Caco-2 (cell line): ENCODE results near the gene SP140L. TPM values are rescaled to one million over a fixed set of nuclear protein-coding genes. Genes with fewer than 3 reads are reported as not detected.
A peak's percentile ranks its signal among the peaks of the same experiment; 100 is the strongest.
"Not testable (repeated sequence)": the region's sequence is repeated elsewhere in the genome, so short reads cannot be mapped to it uniquely, and the experiment has no call there.

Source experiments
- BruUV-seq: library from RNA; stranded (reverse); fragments of 400-500 nt; replicated peaks from 2 replicates; lab custom pipeline; 2021; lab: Mats Ljungman, UMichigan
- CTCF ChIA-PET: fragments of 300-600 bp; sonication (Branson Sonifier 250); formaldehyde crosslinking; loops from one replicate; lab custom pipeline; 2022; ENCODE audit warnings: antibody characterized with exemption; lab: Charles Lee
- POLR2A ChIA-PET: fragments of 300-600 bp; sonication (Branson Sonifier 250); formaldehyde crosslinking; loops from one replicate; lab custom pipeline; 2022; ENCODE audit warnings: antibody characterized with exemption; lab: Charles Lee
- DNase-seq, 2 experiments: peaks; one replicate each; pipeline versions ENCODE4 v3.0.0 to v3.0.0-alpha.2; 2020 to 2022
- H3K27me3 ChIP-seq: replicated peaks from 2 replicates; pipeline ENCODE4 v1.6.0; 2011; ENCODE audit warnings: low read length; ENCODE audit not compliant: control insufficient read depth, insufficient read depth
- H3K36me3 ChIP-seq: 2 replicates; pipeline ENCODE4 v1.5.1; 2011; ENCODE audit warnings: low read length; ENCODE audit not compliant: control insufficient read depth, insufficient read depth
- H3K4me1 ChIP-seq: fragments of 250-450 bp; sonication (Bioruptor Pico); 2 replicates; pipeline ENCODE4 v1.5.1; 2020; ENCODE audit warnings: mild to moderate bottlenecking
- H3K4me3 ChIP-seq: 2 replicates; pipeline ENCODE4 v1.5.1; 2011; ENCODE audit warnings: low read depth, mild to moderate bottlenecking, control low read depth, low read length
- H3K9me3 ChIP-seq: fragments of 250-450 bp; sonication (Bioruptor Pico); 2 replicates; pipeline ENCODE4 v1.5.1; 2020; ENCODE audit warnings: mild to moderate bottlenecking, moderate library complexity
- H3K27ac Mint-ChIP-seq: one replicate; pipeline ENCODE4 v1.8.0; 2022; ENCODE audit warnings: mixed read lengths; ENCODE audit not compliant: unreplicated experiment
- H3K27me3 Mint-ChIP-seq: one replicate; pipeline ENCODE4 v1.8.0; 2022; ENCODE audit warnings: mixed read lengths; ENCODE audit not compliant: insufficient read depth, unreplicated experiment
- H3K36me3 Mint-ChIP-seq: one replicate; pipeline ENCODE4 v1.8.0; 2022; ENCODE audit warnings: mild to moderate bottlenecking, mixed read lengths; ENCODE audit not compliant: insufficient read depth, unreplicated experiment
- H3K4me1 Mint-ChIP-seq: one replicate; pipeline ENCODE4 v1.8.0; 2022; ENCODE audit warnings: low read depth, mixed read lengths; ENCODE audit not compliant: unreplicated experiment
- H3K4me3 Mint-ChIP-seq: one replicate; pipeline ENCODE4 v1.8.0; 2022; ENCODE audit warnings: mild to moderate bottlenecking, moderate library complexity, mixed read lengths; ENCODE audit not compliant: unreplicated experiment
- H3K9me3 Mint-ChIP-seq: one replicate; pipeline ENCODE4 v1.8.0; 2022; ENCODE audit warnings: mixed read lengths; ENCODE audit not compliant: unreplicated experiment
- CTCF ChIP-seq, 2 experiments: fragments of 200-600 bp in 1 of 2; IDR thresholded peaks; 1 replicate in 1 of 2; 2 replicates in 1 of 2; pipeline versions ENCODE4 v1.5.1 to v1.8.0; 2011 to 2022; ENCODE audit warnings: antibody characterized with exemption in 1 of 2, control low read depth in 1 of 2, inconsistent platforms in 1 of 2, low read depth in 1 of 2, low read length in 1 of 2, mild to moderate bottlenecking in 1 of 2, moderate library complexity in 1 of 2; ENCODE audit not compliant: insufficient read depth in 1 of 2, severe bottlenecking in 1 of 2, unreplicated experiment in 1 of 2
- intact Hi-C: fragments of 100-400 bp; cut with micrococcal nuclease; formaldehyde crosslinking; loops from one replicate; pipeline ENCODE4 v1.10.0; 2022; ENCODE audit not compliant: unreplicated experiment
- total RNA-seq: library from RNA; stranded (reverse); gene quantifications from 2 replicates; pipeline ENCODE4 v1.2.3, GENCODE V29; 2022

Gene SP140L
- total RNA-seq, 1 experiment from 2014 or later: not detected

DNA sequence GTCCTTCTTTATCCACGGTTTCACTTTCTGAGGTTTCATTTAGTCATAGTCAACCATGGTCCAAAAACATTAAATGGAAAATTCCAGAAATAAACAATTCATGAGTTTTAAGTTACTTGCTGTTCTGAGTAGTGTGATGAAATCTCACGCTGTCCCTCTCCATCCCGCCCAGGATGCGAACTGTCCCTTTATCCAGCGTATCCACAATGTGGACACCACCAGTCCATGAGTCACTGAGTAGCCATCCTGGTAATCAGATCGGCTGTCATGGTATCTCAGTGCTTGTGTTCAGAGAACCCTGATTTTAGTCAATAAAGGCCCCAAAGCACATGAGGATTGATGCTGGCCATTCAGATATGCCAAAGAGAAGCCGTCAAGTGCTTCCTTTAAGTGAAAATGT is 3.7 kb downstream of the SP140L start:
- no peaks in the 10 kb centered on the region for H3K4me1 Mint-ChIP-seq
- no peak overlapping the region for H3K4me3 ChIP-seq
- peaks cover 6% of the 10 kb centered on the region for H3K27me3 Mint-ChIP-seq
- no peak for DNase-seq
- no peak for TF ChIP-seq CTCF (IDR thresholded peaks at IDR 0.05; ENCODE audit: insufficient read depth in 1 of 2, low read depth in 1 of 2, low read length in 1 of 2, severe bottlenecking in 1 of 2, unreplicated experiment in 1 of 2)
- POLR2A ChIA-PET: no interaction called here
- no TSS peak for BruUV-seq
- intact Hi-C loops: no loop called here
- no peaks in the 10 kb centered on the region for H3K4me1 ChIP-seq
- H3K27me3 ChIP-seq: no peaks in the 10 kb centered on the region
- no peaks in the 10 kb centered on the region for H3K9me3 Mint-ChIP-seq
- no peak overlapping the region for H3K27ac Mint-ChIP-seq
- CTCF ChIA-PET: no interaction called here
- H3K4me3 Mint-ChIP-seq: no peak overlapping the region
- H3K36me3 ChIP-seq: no peaks in the 10 kb centered on the region
- no peaks in the 10 kb centered on the region for H3K9me3 ChIP-seq
- no peaks in the 10 kb centered on the region for H3K36me3 Mint-ChIP-seq

DNA sequence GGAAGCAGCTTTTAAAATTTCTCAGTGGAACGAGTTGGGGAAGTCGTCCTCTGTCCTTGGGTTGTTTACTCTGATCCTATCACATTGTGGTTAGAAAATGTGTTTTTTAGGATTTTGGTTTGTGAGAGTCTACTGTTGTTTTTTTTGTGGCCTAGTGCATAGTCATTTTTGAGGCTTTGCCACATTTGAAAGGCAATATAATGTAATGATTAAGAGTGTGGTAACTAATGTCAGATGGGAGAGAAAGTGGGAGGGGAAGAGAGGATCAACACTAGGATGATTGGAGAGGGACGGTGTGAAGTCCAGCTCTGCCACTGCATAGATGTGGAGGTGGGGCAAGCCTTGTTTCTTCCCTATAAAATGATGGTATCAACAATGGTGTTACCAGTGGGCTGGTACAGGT is 8.5 kb downstream of the SP140L start:
- POLR2A ChIA-PET: no interaction called here
- Histone ChIP-seq H3K4me3 (no peak overlapping the region), H3K4me1 (no peaks in the 10 kb centered on the region), H3K9me3 (no peaks in the 10 kb centered on the region), H3K36me3 (no peaks in the 10 kb centered on the region), H3K27me3 (no peaks in the 10 kb centered on the region)
- CTCF ChIA-PET: no interaction called here
- Mint-ChIP-seq H3K27me3 (peaks cover 6% of the 10 kb centered on the region), H3K4me3 (no peak overlapping the region), H3K4me1 (no peaks in the 10 kb centered on the region), H3K9me3 (no peaks in the 10 kb centered on the region), H3K27ac (no peak overlapping the region), H3K36me3 (no peaks in the 10 kb centered on the region)
- intact Hi-C loops: no loop called here
- BruUV-seq: no TSS peak
- no peak for DNase-seq
- no peak for TF ChIP-seq CTCF (IDR thresholded peaks at IDR 0.05; ENCODE audit: insufficient read depth in 1 of 2, low read depth in 1 of 2, low read length in 1 of 2, severe bottlenecking in 1 of 2, unreplicated experiment in 1 of 2)

GRCh38 chr2:230335864-230336506 is 9.0 kb downstream of the SP140L start:
- intact Hi-C loops: no loop called here
- ChIA-PET POLR2A (no interaction called here), CTCF (no interaction called here)
- no peak overlapping the region for H3K4me3 ChIP-seq
- H3K36me3 Mint-ChIP-seq: no peaks in the 10 kb centered on the region
- H3K27me3 Mint-ChIP-seq: peaks cover 6% of the 10 kb centered on the region
- H3K4me1 ChIP-seq: no peaks in the 10 kb centered on the region
- no peak for TF ChIP-seq CTCF (IDR thresholded peaks at IDR 0.05; ENCODE audit: insufficient read depth in 1 of 2, low read depth in 1 of 2, low read length in 1 of 2, severe bottlenecking in 1 of 2, unreplicated experiment in 1 of 2)
- no peaks in the 10 kb centered on the region for H3K36me3 ChIP-seq
- DNase-seq: no peak
- BruUV-seq: no TSS peak
- H3K9me3 Mint-ChIP-seq: no peaks in the 10 kb centered on the region
- H3K4me3 Mint-ChIP-seq: no peak overlapping the region
- H3K4me1 Mint-ChIP-seq: no peaks in the 10 kb centered on the region
- H3K27me3 ChIP-seq: no peaks in the 10 kb centered on the region
- no peak overlapping the region for H3K27ac Mint-ChIP-seq
- H3K9me3 ChIP-seq: no peaks in the 10 kb centered on the region

DNA sequence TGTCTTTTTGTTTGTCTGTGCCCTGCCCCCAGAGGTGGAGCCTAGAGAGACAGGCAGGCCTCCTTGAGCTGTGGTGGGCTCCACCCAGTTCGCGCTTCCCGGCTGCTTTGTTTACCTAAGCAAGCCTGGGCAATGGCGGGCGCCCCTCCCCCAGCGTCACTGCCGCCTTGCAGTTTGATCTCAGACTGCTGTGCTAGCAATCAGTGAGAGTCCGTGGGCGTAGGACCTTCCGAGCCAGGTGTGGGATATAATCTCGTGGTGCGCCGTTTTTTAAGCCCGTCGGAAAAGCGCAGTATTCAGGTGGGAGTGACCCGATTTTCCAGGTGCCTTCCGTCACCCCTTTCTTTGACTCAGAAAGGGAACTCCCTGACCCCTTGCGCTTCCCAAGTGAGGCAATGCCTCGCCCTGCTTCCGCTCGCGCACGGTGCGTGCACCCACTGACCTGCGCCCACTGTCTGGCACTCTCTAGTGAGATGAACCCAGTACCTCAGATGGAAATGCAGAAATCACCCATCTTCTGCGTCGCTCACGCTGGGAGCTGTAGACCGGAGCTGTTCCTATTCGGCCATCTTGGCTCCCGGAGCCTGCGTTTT is 15.0 kb downstream of the SP140L start:
- H3K4me3 Mint-ChIP-seq: peak overlapping the region; percentile 43
- H3K27ac Mint-ChIP-seq, H3K4me1 ChIP-seq, H3K9me3 ChIP-seq, CTCF ChIA-PET, POLR2A ChIA-PET, H3K4me3 ChIP-seq, H3K36me3 ChIP-seq, H3K9me3 Mint-ChIP-seq, intact Hi-C loops, H3K27me3 ChIP-seq, BruUV-seq, H3K36me3 Mint-ChIP-seq, H3K27me3 Mint-ChIP-seq, H3K4me1 Mint-ChIP-seq: not testable (repeated sequence)
- DNase-seq: peak in 1 of 2 experiments; percentile 39

DNA sequence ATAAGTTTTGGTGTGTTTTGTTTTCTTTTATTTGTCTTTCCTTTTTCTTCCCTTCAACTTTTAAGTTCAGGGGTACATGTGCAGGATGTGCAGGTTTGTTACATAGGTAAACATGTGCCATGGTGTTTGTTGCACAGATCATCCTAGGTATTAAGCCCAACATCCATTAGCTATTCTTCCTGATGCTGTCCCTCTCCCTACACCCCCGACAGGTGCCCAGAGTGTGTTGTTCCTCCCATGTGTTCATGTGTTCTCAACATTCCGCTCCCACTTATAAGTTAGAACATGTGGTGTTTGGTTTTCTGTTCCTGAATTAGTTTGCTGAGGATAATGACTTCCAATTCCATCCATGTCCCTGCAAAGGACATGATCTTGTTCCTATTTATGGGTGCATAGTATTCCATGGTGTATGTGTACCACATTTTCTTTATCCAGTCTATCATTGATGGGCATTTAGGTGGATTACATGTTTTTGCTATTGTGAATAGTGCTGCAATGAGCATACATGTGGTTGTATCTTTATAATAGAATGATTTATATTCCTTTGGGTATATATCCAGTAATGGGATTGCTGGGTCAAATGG is 16.1 kb downstream of the SP140L start:
- CTCF ChIA-PET, H3K27me3 ChIP-seq, POLR2A ChIA-PET, H3K4me3 ChIP-seq, H3K9me3 Mint-ChIP-seq, H3K27ac Mint-ChIP-seq, intact Hi-C loops, H3K4me1 ChIP-seq, BruUV-seq, H3K4me1 Mint-ChIP-seq, DNase-seq, H3K9me3 ChIP-seq, H3K36me3 ChIP-seq, H3K27me3 Mint-ChIP-seq, H3K36me3 Mint-ChIP-seq: not testable (repeated sequence)
- H3K4me3 Mint-ChIP-seq: peak overlapping the region; percentile 43
